GM23338 (cell line): ENCODE measurements around the gene RPL28. TPM values are rescaled to one million over a fixed set of nuclear protein-coding genes. Genes with fewer than 3 reads are reported as not detected.

Experiments
- ATAC-seq: fragments of 200-7000 bp; cut with Tn5 transposase; 3 replicates; pipeline ENCODE4 v1.9.1; 2020
- DNase-seq: peaks from one replicate; pipeline ENCODE4 v3.0.0-alpha.2; 2015; ENCODE audit warnings: low spot score
- H2AFZ ChIP-seq: fragments of 200-600 bp; sonication (generic); 2 replicates; pipeline ENCODE4 v1.8.0; 2016; ENCODE audit warnings: antibody characterized with exemption, mild to moderate bottlenecking, moderate library complexity
- H3F3A ChIP-seq: fragments of 200-600 bp; sonication (generic); replicated peaks from 2 replicates; pipeline ENCODE4 v1.8.0; 2017; ENCODE audit warnings: antibody characterized with exemption, mixed run types, low read depth
- H3K27ac ChIP-seq: fragments of 200-600 bp; sonication (generic); 2 replicates; pipeline ENCODE4 v1.6.1; 2016; ENCODE audit warnings: low read depth
- H3K27me3 ChIP-seq: fragments of 200-600 bp; sonication (generic); 2 replicates; pipeline ENCODE4 v1.8.0; 2016; ENCODE audit warnings: mild to moderate bottlenecking, mixed run types, moderate library complexity; ENCODE audit not compliant: insufficient read depth
- H3K36me3 ChIP-seq: fragments of 200-600 bp; sonication (generic); 2 replicates; pipeline ENCODE4 v1.8.0; 2016; ENCODE audit warnings: mild to moderate bottlenecking; ENCODE audit not compliant: insufficient read depth
- H3K4me1 ChIP-seq: fragments of 200-600 bp; sonication (generic); 2 replicates; pipeline ENCODE4 v1.8.0; 2016; ENCODE audit warnings: mild to moderate bottlenecking, moderate library complexity; ENCODE audit not compliant: insufficient read depth
- H3K4me2 ChIP-seq: fragments of 200-600 bp; sonication (generic); 2 replicates; pipeline ENCODE4 v1.7.1; 2017; ENCODE audit warnings: mixed run types
- H3K4me3 ChIP-seq: fragments of 200-600 bp; sonication (generic); 2 replicates; pipeline ENCODE4 v1.6.1; 2016; ENCODE audit warnings: mixed run types
- H3K79me2 ChIP-seq: fragments of 200-600 bp; sonication (generic); replicated peaks from 2 replicates; pipeline ENCODE4 v1.8.0; 2017; ENCODE audit warnings: mild to moderate bottlenecking; ENCODE audit not compliant: insufficient read depth
- H3K9me2 ChIP-seq: fragments of 200-600 bp; sonication (generic); 2 replicates; pipeline ENCODE4 v1.8.0; 2017; ENCODE audit not compliant: insufficient read depth
- H4K20me1 ChIP-seq: fragments of 200-600 bp; sonication (generic); replicated peaks from 2 replicates; pipeline ENCODE4 v1.8.0; 2017; ENCODE audit warnings: mild to moderate bottlenecking; ENCODE audit not compliant: insufficient read depth
- H3K27ac Mint-ChIP-seq: 2 replicates; pipeline ENCODE4 v1.8.0; 2020; ENCODE audit warnings: inconsistent platforms, mild to moderate bottlenecking, moderate library complexity, mixed read lengths
- H3K27me3 Mint-ChIP-seq: 3 replicates; pipeline ENCODE4 v1.8.0; 2022; ENCODE audit warnings: low read depth, mild to moderate bottlenecking, moderate library complexity, mixed read lengths, inconsistent platforms; ENCODE audit not compliant: insufficient read depth, poor library complexity
- H3K36me3 Mint-ChIP-seq: 3 replicates; pipeline ENCODE4 v1.8.0; 2021; ENCODE audit warnings: low read depth, mild to moderate bottlenecking, inconsistent platforms, moderate library complexity, mixed read lengths
- H3K4me1 Mint-ChIP-seq: 3 replicates; pipeline ENCODE4 v1.8.0; 2020; ENCODE audit warnings: mild to moderate bottlenecking, inconsistent platforms, mixed read lengths
- H3K4me3 Mint-ChIP-seq: 3 replicates; pipeline ENCODE4 v1.8.0; 2021; ENCODE audit warnings: moderate library complexity, mild to moderate bottlenecking, inconsistent platforms, mixed read lengths
- H3K9me3 Mint-ChIP-seq: 3 replicates; pipeline ENCODE4 v1.8.0; 2020; ENCODE audit warnings: moderate library complexity, mild to moderate bottlenecking, inconsistent platforms, mixed read lengths
- POLR2AphosphoS5 ChIP-seq: IDR thresholded peaks from 2 replicates; pipeline ENCODE4 v1.6.1; 2016; ENCODE audit warnings: antibody characterized with exemption, low read depth
- ZNF331 ChIP-seq: fragments of 250-450 bp; sonication (Bioruptor Pico); IDR thresholded peaks from 2 replicates; pipeline ENCODE4 v1.5.0; 2020; ENCODE audit warnings: low read depth, mild to moderate bottlenecking, moderate library complexity
- polyA plus RNA-seq: library from polyadenylated mRNA; unstranded; fragments of >200 nt; fragmentation: Nextera tagmentation; extraction: Ambion mirVana; gene quantifications from 2 replicates; pipeline ENCODE4 v1.2.1, GENCODE V29; 2016
- total RNA-seq: library from RNA; depleted of rRNA; stranded (reverse); fragments of >200 nt; shearing (Covaris generic); gene quantifications from 2 replicates; pipeline ENCODE4 v1.2.3, GENCODE V29; 2014
- TF ChIP-seq, protein P1 (sequence below): fragments of 250-450 bp; sonication (Bioruptor Pico); IDR thresholded peaks from 2 replicates; pipeline ENCODE4 v1.5.0; 2020; ENCODE audit warnings: mild to moderate bottlenecking, moderate library complexity
- TF ChIP-seq, protein P2 (sequence below), 2 experiments: fragments of 200-600 bp in 1 of 2; sonication (generic) in 1 of 2; conservative IDR thresholded peaks; 2 replicates each; pipeline versions ENCODE4 v1.5.1 to v1.6.1; 2016 to 2017; ENCODE audit warnings: antibody characterized with exemption in 2 of 2, low read depth in 2 of 2, mild to moderate bottlenecking in 2 of 2, moderate library complexity in 1 of 2
- TF ChIP-seq, protein P3 (sequence below): IDR thresholded peaks from one replicate; pipeline ENCODE4 v1.6.1; 2018; ENCODE audit warnings: antibody characterized with exemption; ENCODE audit not compliant: unreplicated experiment

The RPL28 gene
- total and polyA plus RNA-seq, 2 experiments from 2014 or later = 737 to 1,528 TPM

DNA sequence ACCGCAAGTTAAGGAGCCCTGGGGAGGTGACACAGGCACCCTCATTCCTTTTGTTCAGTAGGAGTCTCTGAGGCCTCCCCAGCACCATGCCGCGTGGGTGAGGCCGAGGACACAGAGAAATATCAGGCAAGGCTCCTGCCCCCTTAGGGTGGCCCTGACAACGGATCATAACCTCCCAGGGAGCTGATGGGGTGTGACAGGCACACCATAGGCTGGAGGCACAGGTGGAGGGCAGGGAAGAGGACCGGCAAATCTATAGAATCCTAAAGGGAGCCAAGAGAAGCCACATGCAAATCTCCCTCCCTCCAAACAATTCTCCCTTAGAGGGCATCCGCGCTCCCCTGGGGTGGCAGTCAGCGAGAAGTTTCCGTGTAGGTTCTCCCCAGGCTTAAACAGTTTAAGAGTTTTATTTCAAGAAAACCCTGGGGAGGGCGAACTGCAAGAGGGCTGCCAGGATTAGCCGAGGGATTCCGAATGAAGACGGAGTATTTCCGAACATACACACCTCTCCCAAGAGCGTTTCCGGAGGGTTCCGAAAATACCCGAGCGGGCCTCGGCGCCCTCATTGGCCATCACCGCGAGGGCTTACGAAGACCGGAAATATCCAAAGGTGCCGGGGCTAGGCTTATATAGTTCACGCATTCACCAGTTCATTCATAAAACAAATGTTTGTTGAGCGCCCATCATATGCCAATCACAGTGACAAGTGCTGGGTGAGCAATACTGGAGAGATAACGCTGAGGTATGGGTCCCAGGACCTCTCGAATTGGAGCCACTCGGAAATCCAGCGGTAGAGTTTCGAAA is 610 bp upstream of the RPL28 start:
- Histone ChIP-seq H3K4me3 (peak overlapping the region; percentile 99), H3K4me1 (peaks cover 46% of the 10 kb centered on the region), H3F3A (peaks cover 50% of the 10 kb centered on the region), H3K27ac (peak overlapping the region; percentile 11; the same call in 1 of the 2 replicates), H3K27me3 (peaks cover 12% of the 10 kb centered on the region), H3K36me3 (peaks cover 11% of the 10 kb centered on the region; the same call in 1 of the 2 replicates), H3K9me2 (no peaks in the 10 kb centered on the region), H2AFZ (no peak overlapping the region), H3K4me2 (peak overlapping the region; percentile 51), H3K79me2 (peaks cover 33% of the 10 kb centered on the region), H4K20me1 (peaks cover 45% of the 10 kb centered on the region)
- TF ChIP-seq, protein P1, sequence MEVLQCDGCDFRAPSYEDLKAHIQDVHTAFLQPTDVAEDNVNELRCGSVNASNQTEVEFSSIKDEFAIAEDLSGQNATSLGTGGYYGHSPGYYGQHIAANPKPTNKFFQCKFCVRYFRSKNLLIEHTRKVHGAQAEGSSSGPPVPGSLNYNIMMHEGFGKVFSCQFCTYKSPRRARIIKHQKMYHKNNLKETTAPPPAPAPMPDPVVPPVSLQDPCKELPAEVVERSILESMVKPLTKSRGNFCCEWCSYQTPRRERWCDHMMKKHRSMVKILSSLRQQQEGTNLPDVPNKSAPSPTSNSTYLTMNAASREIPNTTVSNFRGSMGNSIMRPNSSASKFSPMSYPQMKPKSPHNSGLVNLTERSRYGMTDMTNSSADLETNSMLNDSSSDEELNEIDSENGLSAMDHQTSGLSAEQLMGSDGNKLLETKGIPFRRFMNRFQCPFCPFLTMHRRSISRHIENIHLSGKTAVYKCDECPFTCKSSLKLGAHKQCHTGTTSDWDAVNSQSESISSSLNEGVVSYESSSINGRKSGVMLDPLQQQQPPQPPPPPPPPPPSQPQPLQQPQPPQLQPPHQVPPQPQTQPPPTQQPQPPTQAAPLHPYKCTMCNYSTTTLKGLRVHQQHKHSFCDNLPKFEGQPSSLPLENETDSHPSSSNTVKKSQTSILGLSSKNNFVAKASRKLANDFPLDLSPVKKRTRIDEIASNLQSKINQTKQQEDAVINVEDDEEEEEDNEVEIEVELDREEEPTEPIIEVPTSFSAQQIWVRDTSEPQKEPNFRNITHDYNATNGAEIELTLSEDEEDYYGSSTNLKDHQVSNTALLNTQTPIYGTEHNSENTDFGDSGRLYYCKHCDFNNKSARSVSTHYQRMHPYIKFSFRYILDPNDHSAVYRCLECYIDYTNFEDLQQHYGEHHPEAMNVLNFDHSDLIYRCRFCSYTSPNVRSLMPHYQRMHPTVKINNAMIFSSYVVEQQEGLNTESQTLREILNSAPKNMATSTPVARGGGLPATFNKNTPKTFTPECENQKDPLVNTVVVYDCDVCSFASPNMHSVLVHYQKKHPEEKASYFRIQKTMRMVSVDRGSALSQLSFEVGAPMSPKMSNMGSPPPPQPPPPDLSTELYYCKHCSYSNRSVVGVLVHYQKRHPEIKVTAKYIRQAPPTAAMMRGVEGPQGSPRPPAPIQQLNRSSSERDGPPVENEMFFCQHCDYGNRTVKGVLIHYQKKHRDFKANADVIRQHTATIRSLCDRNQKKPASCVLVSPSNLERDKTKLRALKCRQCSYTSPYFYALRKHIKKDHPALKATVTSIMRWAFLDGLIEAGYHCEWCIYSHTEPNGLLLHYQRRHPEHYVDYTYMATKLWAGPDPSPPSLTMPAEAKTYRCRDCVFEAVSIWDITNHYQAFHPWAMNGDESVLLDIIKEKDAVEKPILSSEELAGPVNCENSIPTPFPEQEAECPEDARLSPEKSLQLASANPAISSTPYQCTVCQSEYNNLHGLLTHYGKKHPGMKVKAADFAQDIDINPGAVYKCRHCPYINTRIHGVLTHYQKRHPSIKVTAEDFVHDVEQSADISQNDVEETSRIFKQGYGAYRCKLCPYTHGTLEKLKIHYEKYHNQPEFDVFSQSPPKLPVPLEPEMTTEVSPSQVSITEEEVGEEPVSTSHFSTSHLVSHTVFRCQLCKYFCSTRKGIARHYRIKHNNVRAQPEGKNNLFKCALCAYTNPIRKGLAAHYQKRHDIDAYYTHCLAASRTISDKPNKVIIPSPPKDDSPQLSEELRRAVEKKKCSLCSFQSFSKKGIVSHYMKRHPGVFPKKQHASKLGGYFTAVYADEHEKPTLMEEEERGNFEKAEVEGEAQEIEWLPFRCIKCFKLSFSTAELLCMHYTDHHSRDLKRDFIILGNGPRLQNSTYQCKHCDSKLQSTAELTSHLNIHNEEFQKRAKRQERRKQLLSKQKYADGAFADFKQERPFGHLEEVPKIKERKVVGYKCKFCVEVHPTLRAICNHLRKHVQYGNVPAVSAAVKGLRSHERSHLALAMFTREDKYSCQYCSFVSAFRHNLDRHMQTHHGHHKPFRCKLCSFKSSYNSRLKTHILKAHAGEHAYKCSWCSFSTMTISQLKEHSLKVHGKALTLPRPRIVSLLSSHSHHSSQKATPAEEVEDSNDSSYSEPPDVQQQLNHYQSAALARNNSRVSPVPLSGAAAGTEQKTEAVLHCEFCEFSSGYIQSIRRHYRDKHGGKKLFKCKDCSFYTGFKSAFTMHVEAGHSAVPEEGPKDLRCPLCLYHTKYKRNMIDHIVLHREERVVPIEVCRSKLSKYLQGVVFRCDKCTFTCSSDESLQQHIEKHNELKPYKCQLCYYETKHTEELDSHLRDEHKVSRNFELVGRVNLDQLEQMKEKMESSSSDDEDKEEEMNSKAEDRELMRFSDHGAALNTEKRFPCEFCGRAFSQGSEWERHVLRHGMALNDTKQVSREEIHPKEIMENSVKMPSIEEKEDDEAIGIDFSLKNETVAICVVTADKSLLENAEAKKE = no peak
- no peak for TF ChIP-seq ZNF331 (CRISPR knock-in tag)
- TF ChIP-seq, protein P2, sequence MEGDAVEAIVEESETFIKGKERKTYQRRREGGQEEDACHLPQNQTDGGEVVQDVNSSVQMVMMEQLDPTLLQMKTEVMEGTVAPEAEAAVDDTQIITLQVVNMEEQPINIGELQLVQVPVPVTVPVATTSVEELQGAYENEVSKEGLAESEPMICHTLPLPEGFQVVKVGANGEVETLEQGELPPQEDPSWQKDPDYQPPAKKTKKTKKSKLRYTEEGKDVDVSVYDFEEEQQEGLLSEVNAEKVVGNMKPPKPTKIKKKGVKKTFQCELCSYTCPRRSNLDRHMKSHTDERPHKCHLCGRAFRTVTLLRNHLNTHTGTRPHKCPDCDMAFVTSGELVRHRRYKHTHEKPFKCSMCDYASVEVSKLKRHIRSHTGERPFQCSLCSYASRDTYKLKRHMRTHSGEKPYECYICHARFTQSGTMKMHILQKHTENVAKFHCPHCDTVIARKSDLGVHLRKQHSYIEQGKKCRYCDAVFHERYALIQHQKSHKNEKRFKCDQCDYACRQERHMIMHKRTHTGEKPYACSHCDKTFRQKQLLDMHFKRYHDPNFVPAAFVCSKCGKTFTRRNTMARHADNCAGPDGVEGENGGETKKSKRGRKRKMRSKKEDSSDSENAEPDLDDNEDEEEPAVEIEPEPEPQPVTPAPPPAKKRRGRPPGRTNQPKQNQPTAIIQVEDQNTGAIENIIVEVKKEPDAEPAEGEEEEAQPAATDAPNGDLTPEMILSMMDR (conservative IDR thresholded peaks at IDR 0.05; ENCODE audit: low read depth in 2 of 2) = no peak
- TF ChIP-seq POLR2AphosphoS5 = no peak
- TF ChIP-seq, protein P3, sequence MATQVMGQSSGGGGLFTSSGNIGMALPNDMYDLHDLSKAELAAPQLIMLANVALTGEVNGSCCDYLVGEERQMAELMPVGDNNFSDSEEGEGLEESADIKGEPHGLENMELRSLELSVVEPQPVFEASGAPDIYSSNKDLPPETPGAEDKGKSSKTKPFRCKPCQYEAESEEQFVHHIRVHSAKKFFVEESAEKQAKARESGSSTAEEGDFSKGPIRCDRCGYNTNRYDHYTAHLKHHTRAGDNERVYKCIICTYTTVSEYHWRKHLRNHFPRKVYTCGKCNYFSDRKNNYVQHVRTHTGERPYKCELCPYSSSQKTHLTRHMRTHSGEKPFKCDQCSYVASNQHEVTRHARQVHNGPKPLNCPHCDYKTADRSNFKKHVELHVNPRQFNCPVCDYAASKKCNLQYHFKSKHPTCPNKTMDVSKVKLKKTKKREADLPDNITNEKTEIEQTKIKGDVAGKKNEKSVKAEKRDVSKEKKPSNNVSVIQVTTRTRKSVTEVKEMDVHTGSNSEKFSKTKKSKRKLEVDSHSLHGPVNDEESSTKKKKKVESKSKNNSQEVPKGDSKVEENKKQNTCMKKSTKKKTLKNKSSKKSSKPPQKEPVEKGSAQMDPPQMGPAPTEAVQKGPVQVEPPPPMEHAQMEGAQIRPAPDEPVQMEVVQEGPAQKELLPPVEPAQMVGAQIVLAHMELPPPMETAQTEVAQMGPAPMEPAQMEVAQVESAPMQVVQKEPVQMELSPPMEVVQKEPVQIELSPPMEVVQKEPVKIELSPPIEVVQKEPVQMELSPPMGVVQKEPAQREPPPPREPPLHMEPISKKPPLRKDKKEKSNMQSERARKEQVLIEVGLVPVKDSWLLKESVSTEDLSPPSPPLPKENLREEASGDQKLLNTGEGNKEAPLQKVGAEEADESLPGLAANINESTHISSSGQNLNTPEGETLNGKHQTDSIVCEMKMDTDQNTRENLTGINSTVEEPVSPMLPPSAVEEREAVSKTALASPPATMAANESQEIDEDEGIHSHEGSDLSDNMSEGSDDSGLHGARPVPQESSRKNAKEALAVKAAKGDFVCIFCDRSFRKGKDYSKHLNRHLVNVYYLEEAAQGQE = no peak
- DNase-seq = peak; percentile 99
- H3K4me3 Mint-ChIP-seq = peak overlapping the region; percentile 99
- H3K27ac Mint-ChIP-seq = peak overlapping the region; percentile 98
- peaks cover 50% of the 10 kb centered on the region for H3K27me3 Mint-ChIP-seq
- H3K36me3 Mint-ChIP-seq = peaks cover 49% of the 10 kb centered on the region
- H3K9me3 Mint-ChIP-seq = peaks cover 5% of the 10 kb centered on the region; the same call in 2 of the 3 replicates
- ATAC-seq = peak; percentile 78
- H3K4me1 Mint-ChIP-seq = peaks cover 45% of the 10 kb centered on the region
